Neural cell (in vitro differentiated cells): ENCODE data around the gene PANK4. TPM values are rescaled to one million over a fixed set of nuclear protein-coding genes. Genes with fewer than 3 reads are reported as not detected.

Experiments used
- H2AFZ ChIP-seq: fragments of 200-600, 300-800 bp; sonication (generic), shearing (Covaris generic); 2 replicates; pipeline ENCODE4 v1.6.0; 2014; ENCODE audit warnings: low read depth, mild to moderate bottlenecking, antibody characterized with exemption, low read length, moderate library complexity
- H3F3A ChIP-seq: fragments of 200-600 bp; shearing (Covaris generic); 2 replicates; pipeline ENCODE4 v1.6.1; 2016; ENCODE audit warnings: mild to moderate bottlenecking, moderate library complexity, mixed read lengths, antibody characterized with exemption, low read length; ENCODE audit not compliant: insufficient read depth, poor library complexity, severe bottlenecking
- H3K27ac ChIP-seq: fragments of 200-600, 300-800 bp; sonication (generic), shearing (Covaris generic); 2 replicates; pipeline ENCODE4 v1.5.1; 2014; ENCODE audit warnings: mild to moderate bottlenecking, low read length, moderate library complexity
- H3K27me3 ChIP-seq: fragments of 300-800, 200-600 bp; sonication (generic), shearing (Covaris generic); 2 replicates; pipeline ENCODE4 v1.6.0; 2014; ENCODE audit warnings: mild to moderate bottlenecking, low read depth, low read length, moderate library complexity; ENCODE audit not compliant: insufficient read depth
- H3K36me3 ChIP-seq: fragments of 300-800, 200-600 bp; sonication (generic), shearing (Covaris generic); 2 replicates; pipeline ENCODE4 v1.5.1; 2014; ENCODE audit warnings: mild to moderate bottlenecking, antibody characterized with exemption, low read length, moderate library complexity; ENCODE audit not compliant: insufficient read depth
- H3K4me2 ChIP-seq: fragments of 300-800, 200-600 bp; sonication (generic), shearing (Covaris generic); 2 replicates; pipeline ENCODE4 v1.6.0; 2014; ENCODE audit warnings: mild to moderate bottlenecking, low read length
- H3K4me3 ChIP-seq: fragments of 300-800, 200-600 bp; sonication (generic), shearing (Covaris generic); 2 replicates; pipeline ENCODE4 v1.5.1; 2014; ENCODE audit warnings: mild to moderate bottlenecking, low read length, moderate library complexity
- H3K79me2 ChIP-seq: fragments of 200-600 bp; shearing (Covaris generic); replicated peaks from 2 replicates; pipeline ENCODE4 v1.6.0; 2014; ENCODE audit warnings: mild to moderate bottlenecking, low read length, moderate library complexity; ENCODE audit not compliant: insufficient read depth
- H3K9ac ChIP-seq: fragments of 300-800, 200-600 bp; sonication (generic), shearing (Covaris generic); 2 replicates; pipeline ENCODE4 v1.6.1; 2016; ENCODE audit warnings: mild to moderate bottlenecking, low read length, mixed read lengths
- H3K9me2 ChIP-seq: fragments of 200-600 bp; shearing (Covaris generic); 2 replicates; pipeline ENCODE4 v1.6.1; 2016; ENCODE audit warnings: mild to moderate bottlenecking, low read length, mixed read lengths; ENCODE audit not compliant: insufficient read depth
- H3K9me3 ChIP-seq: fragments of 200-600, 300-800 bp; sonication (generic), shearing (Covaris generic); 2 replicates; pipeline ENCODE4 v1.6.1; 2016; ENCODE audit warnings: mild to moderate bottlenecking, mixed run types, low read length, moderate library complexity, mixed read lengths
- H4K20me1 ChIP-seq: fragments of 200-600 bp; shearing (Covaris generic); 2 replicates; pipeline ENCODE4 v1.6.1; 2016; ENCODE audit warnings: mild to moderate bottlenecking, mixed run types; ENCODE audit not compliant: insufficient read depth
- CTCF ChIP-seq: fragments of 450-650 bp; IDR thresholded peaks from 2 replicates; pipeline ENCODE4 v1.5.1; 2014; ENCODE audit warnings: antibody characterized with exemption, mild to moderate bottlenecking, moderate library complexity; ENCODE audit not compliant: poor library complexity, severe bottlenecking
- EP300 ChIP-seq: fragments of 450-650 bp; conservative IDR thresholded peaks from 2 replicates; pipeline ENCODE4 v1.6.1; 2014; ENCODE audit warnings: antibody characterized with exemption, mild to moderate bottlenecking, moderate library complexity; ENCODE audit not compliant: poor library complexity, severe bottlenecking
- EZH2 ChIP-seq: fragments of 200-600, 300-800 bp; shearing (Covaris generic), sonication (generic); IDR thresholded peaks from 2 replicates; pipeline ENCODE4 v1.6.1; 2014; ENCODE audit warnings: antibody characterized with exemption, low read length, borderline replicate concordance, mild to moderate bottlenecking; ENCODE audit not compliant: insufficient read depth, poor library complexity, severe bottlenecking
- MXI1 ChIP-seq: fragments of 450-650 bp; conservative IDR thresholded peaks from 2 replicates; pipeline ENCODE4 v1.6.1; 2014; ENCODE audit warnings: antibody characterized with exemption, mild to moderate bottlenecking; ENCODE audit not compliant: poor library complexity, severe bottlenecking
- POLR2AphosphoS5 ChIP-seq: IDR thresholded peaks from 2 replicates; pipeline ENCODE4 v1.6.1; 2012
- RAD21 ChIP-seq: fragments of 450-650 bp; conservative IDR thresholded peaks from 2 replicates; pipeline ENCODE4 v1.6.1; 2014; ENCODE audit warnings: antibody characterized with exemption, mild to moderate bottlenecking, moderate library complexity
- REST ChIP-seq: IDR thresholded peaks from 2 replicates; pipeline ENCODE4 v1.6.1; 2012; ENCODE audit warnings: borderline replicate concordance
- SMC3 ChIP-seq: fragments of 450-650 bp; conservative IDR thresholded peaks from 2 replicates; pipeline ENCODE4 v1.6.1; 2014; ENCODE audit warnings: antibody characterized with exemption, mild to moderate bottlenecking, moderate library complexity; ENCODE audit not compliant: poor library complexity
- TAF1 ChIP-seq: IDR thresholded peaks from 2 replicates; pipeline ENCODE4 v1.6.1; 2012; ENCODE audit warnings: low read depth
- polyA plus RNA-seq: library from polyadenylated mRNA; depleted of rRNA; stranded (reverse); fragments of >200 nt; gene quantifications from 2 replicates; pipeline ENCODE4 v1.2.3, GENCODE V29; 2014

The PANK4 gene
- polyA plus RNA-seq, 1 donor from 2014 or later: 37.9 TPM

- no peak overlapping the region for H3K4me2 ChIP-seq
- H3K36me3 ChIP-seq: no peaks in the 10 kb centered on the region
- H3K9me2 ChIP-seq: no peaks in the 10 kb centered on the region
- H3K27ac ChIP-seq: no peak overlapping the region
- H2AFZ ChIP-seq: no peak overlapping the region
- H3K9me3 ChIP-seq: no peaks in the 10 kb centered on the region
- peaks cover 9% of the 10 kb centered on the region for H3K79me2 ChIP-seq
- H3K27me3 ChIP-seq: no peaks in the 10 kb centered on the region
- H4K20me1 ChIP-seq: no peaks in the 10 kb centered on the region
- TF ChIP-seq CTCF (no peak), EZH2 (no peak), SMC3 (no peak), TAF1 (no peak), EP300 (no peak), MXI1 (no peak), POLR2AphosphoS5 (no peak), REST (no peak), RAD21 (no peak)
- H3F3A ChIP-seq: no peaks in the 10 kb centered on the region
- H3K9ac ChIP-seq: no peak overlapping the region
- H3K4me3 ChIP-seq: no peak overlapping the region
Observed at GRCh38 chr1:2517966-2518365, 8.4 kb downstream of the PANK4 start.

GRCh38 chr1:2516946-2517345, 9.4 kb downstream of the PANK4 start:
- Histone ChIP-seq H3K27ac (no peak overlapping the region), H4K20me1 (no peaks in the 10 kb centered on the region), H3K9me3 (no peaks in the 10 kb centered on the region)

More at GRCh38 chr1:2516946-2517345, 9.4 kb downstream of the PANK4 start:
- TF ChIP-seq SMC3 (no peak), TAF1 (no peak), MXI1 (no peak), POLR2AphosphoS5 (no peak), EZH2 (no peak), EP300 (no peak)
- no peak overlapping the region for H2AFZ ChIP-seq
- no peaks in the 10 kb centered on the region for H3K27me3 ChIP-seq
- no peaks in the 10 kb centered on the region for H3K36me3 ChIP-seq
- H3K4me2 ChIP-seq: no peak overlapping the region
- H3F3A ChIP-seq: no peaks in the 10 kb centered on the region
- no peak overlapping the region for H3K9ac ChIP-seq
- no peaks in the 10 kb centered on the region for H3K9me2 ChIP-seq
- H3K79me2 ChIP-seq: no peaks in the 10 kb centered on the region
- no peak overlapping the region for H3K4me3 ChIP-seq
